GM18502 (cell line): ENCODE data around the gene ATG4B.

Experiments used
- ATAC-seq: cut with Tn5 transposase; IDR thresholded peaks from one replicate; pipeline ENCODE4 v1.9.1; 2021; ENCODE audit warnings: mild to moderate bottlenecking; ENCODE audit not compliant: unreplicated experiment, poor library complexity

Gene ATG4B

GRCh38 chr2:241612156-241613016 lies 25.1 kb upstream of the ATG4B start:
- no peak for ATAC-seq

- ATAC-seq, result no peak
Measured at GRCh38 chr2:241613017-241613780, 24.3 kb upstream of the ATG4B start.

- no peak for ATAC-seq
Measured at GRCh38 chr2:241615041-241615440, 22.5 kb upstream of the ATG4B start.

GRCh38 chr2:241615522-241616052 lies 21.9 kb upstream of the ATG4B start:
- ATAC-seq, result no peak

GRCh38 chr2:241616168-241617125 lies 21.0 kb upstream of the ATG4B start:
- no peak for ATAC-seq

- no peak for ATAC-seq
Measured at GRCh38 chr2:241617431-241618154, 19.9 kb upstream of the ATG4B start.

GRCh38 chr2:241618296-241618805 lies 19.1 kb upstream of the ATG4B start:
- no peak for ATAC-seq

- ATAC-seq, result no peak
Measured at GRCh38 chr2:241618829-241619228, 18.7 kb upstream of the ATG4B start.

GRCh38 chr2:241619597-241620418 lies 17.7 kb upstream of the ATG4B start:
- no peak for ATAC-seq

GRCh38 chr2:241620419-241620769 lies 17.1 kb upstream of the ATG4B start:
- ATAC-seq, result no peak

- ATAC-seq, result no peak
Measured at GRCh38 chr2:241627675-241628074, 9.8 kb upstream of the ATG4B start.

- no peak for ATAC-seq
Measured at GRCh38 chr2:241629762-241630435, 7.6 kb upstream of the ATG4B start.

GRCh38 chr2:241632478-241633325 lies 4.8 kb upstream of the ATG4B start:
- no peak for ATAC-seq

- no peak for ATAC-seq
Measured at GRCh38 chr2:241633561-241633960, 3.9 kb upstream of the ATG4B start.

- ATAC-seq, result no peak
Measured at GRCh38 chr2:241635756-241636155, 1.7 kb upstream of the ATG4B start.

- peak; percentile 35 for ATAC-seq
Measured at GRCh38 chr2:241636182-241637017, 1.1 kb upstream of the ATG4B start.
